HG03575 (cell line): Measurements from ENCODE around the gene RPL9.
"Not testable (repeated sequence)": the region's sequence is repeated elsewhere in the genome, so short reads cannot be mapped to it uniquely, and the experiment has no call there.

Experiments
- ATAC-seq: cut with Tn5 transposase; IDR thresholded peaks from one replicate; pipeline ENCODE4 v1.9.1; 2021; ENCODE audit not compliant: unreplicated experiment, insufficient number of reproducible peaks, low FRiP score; ENCODE audit errors: extremely low read depth

Gene RPL9

DNA sequence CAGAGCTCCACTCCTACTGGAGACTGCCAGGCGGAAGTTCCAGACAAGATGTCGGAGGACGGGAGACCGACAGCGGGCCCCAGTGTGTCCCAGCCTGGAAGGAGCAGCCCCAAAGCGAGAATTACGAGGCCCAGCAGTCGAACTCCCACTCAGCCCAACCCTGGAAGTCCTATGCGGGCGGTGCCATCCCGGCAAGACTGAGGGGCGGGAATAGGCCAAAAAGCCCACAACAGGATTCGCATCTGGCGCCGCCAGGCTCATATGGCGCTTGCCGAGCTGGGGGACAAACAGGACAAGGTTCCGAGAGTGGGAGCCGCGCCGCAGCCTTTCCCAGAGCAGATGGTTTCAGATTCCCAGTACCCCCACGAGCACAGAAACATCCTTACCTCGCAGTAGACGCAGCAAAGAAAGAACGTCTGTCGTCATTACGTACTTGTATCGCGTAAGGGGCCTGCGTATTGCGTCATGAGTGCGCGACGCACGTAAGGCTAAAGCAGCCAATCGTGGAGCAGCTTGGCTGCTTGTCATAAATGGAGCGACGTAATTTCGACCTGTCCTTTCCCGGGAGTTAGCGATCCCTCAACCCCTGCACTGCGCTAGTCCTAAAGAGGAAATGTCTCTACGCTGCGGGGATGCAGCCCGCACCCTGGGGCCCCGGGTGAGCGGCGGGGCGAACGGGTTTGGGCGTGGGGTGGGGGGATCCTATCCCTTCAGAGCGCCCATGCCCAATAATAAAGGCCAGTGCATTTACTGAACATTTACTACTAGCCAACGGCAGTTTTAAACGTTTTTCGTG lies at the start of gene RPL9, which contains the start of gene LIAS:
Gene RPL9, minus strand, starts transcription at position 418 of the 796 bp plus-strand sequence. CDS start 483 bp downstream, outside the sequence.
Gene LIAS, plus strand, starts transcription at position 552 of the 796 bp plus-strand sequence. Its CDS starts 62 bp downstream, at position 614.
- ATAC-seq = peak; percentile 58

DNA sequence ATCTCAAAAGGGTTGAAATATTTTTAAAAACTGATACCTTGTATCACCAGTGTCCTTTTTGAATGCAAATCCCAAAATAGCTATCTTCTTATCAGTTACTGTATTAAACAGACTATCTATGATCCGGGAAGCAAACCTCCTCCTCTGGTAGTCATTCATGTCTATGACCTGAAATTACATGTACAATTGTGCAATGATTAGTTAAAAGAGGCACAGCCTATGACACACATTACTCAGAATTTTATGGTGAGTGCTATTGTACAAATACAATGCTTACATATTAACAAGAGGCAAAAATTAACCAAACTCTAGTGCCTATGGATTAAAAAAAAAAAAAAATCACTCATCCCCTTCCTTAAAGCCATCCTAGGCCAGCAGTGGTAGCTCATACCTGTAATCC lies 46.9 kb upstream of the RPL9 start:
- no peak for ATAC-seq

DNA sequence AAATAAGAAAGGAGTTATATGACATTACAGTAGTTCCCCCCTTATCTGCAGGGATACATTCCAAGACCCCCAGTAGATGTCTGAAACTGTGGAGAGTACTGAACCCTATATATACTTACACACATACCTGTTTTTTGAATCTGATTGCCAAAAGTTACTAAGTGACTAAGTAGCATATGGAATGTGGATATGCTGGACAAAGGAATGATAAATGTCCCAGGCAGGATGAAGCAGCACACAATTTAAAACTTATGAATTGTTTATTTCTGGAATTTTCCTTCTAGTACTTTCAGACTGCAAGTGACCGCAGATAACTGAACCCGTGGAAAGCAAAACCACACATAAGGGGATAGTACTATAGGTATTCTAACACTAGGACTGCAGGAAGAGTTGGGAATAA lies 45.8 kb upstream of the RPL9 start:
- no peak for ATAC-seq

DNA sequence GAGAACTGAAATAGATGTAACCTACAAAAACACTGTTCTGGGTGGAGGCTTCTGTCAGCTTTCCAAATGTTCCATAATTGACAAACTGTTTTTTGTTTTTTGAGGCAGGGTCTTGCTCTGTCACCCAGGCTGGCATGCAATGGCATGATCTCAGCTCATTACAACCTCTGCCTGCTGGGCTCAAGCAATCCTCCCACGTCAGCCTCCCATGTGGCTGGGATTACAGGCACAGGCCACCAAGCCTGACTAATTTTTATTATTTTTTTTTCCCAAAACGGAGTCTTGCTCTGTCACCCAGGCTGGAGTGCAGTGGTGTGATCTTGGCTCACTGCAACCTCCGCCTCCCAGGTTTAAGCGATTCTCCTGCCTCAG lies 43.9 kb upstream of the RPL9 start:
- ATAC-seq = not testable (repeated sequence)

DNA sequence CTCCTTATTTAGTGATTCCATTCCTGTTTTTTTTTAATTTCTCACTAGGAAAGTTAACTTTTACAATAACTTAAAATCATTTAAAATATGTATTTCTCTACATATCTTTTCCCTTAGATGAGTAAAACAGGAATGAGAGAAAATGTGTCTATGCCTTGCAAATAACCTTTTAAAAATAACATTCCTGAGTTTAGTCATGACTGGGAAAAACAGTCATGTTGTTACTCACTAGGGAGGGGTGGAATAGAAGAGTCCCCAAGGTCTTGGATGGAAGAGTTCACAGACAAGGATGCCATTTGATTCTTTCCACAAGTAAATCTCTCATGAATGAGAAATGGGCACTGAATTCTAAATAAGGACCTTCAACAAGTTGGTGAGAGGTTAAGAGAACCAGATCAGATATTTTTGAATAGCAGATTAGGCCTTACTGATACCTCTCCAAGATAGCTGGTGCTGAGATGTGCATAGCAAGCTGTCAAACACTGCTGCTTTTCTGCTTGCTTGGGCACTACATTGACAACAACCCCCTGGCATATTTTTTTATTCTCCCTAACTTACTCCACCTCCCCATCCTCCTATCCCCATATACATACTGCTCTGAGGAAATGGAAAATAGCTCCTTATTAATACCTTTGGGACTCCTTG lies 43.4 kb upstream of the RPL9 start:
- no peak for ATAC-seq

DNA sequence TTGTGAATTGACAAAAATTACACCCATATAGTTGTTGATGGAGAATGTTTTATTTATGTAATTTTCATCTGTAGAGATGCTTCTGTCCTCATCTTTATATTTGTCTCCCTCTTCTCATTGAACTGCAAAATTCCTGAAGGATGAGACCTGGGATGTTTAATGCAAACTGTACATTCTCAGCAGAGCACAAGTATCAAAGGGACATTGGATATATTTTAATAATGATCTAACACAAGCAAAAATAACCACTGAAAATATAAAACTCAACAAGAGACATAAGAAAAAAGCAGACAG lies 40.0 kb upstream of the RPL9 start:
- ATAC-seq = no peak

DNA sequence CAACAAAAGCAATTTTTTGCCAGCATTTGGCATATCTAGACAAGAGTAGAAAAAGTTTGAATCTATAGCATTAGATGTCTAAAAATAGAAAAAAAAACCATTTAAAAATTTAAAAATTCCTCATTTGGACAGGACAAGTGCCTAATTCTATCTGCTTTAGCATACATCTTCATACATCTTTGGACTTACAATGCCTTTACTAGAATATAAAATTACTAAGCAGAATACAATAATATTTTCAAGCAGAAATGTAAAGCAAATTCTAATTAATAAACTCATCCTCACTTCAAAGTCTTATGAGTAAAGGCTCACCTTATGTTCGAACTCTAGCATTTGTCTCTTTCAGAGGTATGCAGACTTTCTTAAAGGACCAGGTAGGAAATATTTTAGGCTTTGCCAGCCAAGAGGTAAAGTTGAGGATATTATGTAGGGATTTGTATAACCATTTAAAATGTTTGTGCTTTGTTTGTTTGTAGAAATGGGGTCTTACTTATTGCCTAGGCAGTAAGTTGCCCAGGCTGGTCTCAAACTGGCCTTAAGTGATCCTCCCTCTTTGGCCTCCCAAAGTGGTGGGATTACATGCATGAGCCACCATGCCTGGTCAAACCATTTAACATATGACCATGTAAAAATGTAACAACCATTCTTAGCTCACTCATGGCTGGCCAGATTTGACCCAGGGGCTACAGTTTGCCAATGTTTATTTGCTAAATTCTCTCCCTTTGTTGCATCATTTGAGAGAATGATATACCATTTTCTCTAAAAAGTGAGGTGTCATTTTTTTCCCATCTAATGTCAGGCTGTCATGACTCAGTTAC lies 39.4 kb upstream of the RPL9 start:
- ATAC-seq = no peak

DNA sequence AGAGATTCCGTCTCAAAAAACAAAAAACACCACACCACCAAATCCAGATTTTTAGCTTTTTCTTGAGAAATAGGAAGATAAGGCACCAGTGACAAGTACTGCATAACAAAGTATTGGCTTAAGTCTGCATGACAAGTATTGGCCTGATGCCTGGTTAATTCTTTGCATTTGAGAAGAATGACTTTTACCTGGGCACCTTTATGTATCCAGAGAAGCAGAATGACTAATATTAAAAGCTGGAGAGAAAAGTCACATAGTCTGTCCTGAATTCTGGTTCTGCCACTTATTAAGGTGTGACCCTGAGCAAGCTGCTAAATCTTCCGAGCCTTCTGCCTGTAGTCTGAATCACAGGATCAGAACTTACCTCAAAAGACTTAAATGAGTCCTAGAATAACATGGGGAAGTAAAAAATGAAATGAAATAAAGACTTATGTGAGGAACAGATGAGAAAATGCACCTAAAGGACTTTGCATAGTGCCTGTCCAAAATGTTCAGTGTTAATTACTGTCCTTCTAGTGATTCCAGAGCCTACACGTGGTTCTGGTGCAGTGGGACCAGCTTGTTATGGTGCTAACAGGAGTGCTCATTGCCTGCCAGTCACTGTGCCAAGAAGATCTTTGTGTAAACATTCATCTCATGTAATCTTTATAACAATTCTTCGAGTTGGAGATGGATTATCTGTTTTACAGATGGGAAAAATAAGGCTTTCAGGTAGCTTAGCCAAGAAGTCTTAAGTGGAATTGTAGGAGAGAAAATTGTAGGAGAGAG lies 36.9 kb upstream of the RPL9 start:
- no peak for ATAC-seq

DNA sequence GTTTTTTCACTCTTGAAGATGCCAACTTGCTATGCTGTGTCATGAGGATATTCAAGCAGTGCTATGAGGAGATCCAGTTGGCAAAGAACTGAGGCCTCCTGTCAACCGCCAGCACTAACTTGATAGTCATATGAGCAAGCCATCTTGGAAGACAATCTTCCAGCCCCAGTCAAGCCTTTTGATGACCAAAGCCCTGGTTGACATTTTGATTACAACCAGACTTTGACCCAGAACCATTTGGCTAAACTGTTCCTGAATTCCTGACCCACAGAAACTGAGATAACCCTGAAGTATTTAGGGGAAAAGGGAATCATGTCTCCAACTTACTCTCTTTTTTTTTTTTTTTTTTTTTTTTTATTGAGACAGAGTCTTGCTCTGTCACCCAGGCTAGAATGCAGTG lies 35.6 kb upstream of the RPL9 start:
- ATAC-seq = no peak

DNA sequence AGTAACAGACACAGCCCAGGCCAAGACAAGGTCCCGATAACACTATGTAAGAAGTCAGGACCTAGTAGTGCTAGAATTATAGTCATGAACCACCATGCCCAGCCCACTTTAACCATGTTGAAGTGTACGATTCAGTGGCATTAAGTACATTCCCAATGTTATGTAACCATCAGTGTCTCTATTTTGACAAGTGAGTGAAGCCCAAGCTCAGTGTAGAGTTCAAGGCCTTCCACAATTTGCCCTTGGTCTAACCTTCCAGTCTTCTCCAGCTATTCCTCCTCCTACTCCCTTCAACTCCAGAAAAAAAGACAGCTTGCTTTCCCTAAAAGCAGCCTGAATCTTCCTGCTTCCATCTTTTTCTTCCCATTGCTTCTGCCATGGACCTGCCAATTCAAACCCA lies 31.6 kb upstream of the RPL9 start:
- no peak for ATAC-seq

DNA sequence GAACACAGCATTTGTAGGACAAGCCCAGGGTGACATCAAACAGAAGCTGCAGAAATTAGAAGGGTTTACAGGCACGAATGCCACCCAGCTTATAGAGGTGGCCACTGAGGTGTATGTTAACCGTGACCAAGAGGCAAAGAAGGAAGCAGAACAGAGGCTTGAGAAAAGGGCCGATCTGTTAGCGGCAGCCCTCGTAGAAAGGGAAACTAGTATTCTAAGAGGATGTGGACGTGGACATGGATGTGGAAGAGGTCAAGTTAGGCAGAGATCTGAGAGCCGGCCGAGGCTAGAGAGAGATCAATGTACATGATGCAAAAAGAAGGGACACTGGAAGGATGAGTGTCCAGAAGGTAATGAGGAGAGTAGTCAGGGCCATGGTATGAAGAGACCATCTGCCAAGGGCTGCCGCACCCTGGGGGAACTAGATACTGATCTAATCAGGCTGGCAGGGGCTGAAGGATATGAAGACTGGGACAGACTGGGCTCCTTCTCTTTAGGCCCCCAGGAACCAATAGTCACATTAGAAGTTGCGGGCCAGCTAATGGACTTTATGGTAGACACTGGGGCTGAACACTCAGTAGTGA lies 27.6 kb upstream of the RPL9 start:
- no peak for ATAC-seq

DNA sequence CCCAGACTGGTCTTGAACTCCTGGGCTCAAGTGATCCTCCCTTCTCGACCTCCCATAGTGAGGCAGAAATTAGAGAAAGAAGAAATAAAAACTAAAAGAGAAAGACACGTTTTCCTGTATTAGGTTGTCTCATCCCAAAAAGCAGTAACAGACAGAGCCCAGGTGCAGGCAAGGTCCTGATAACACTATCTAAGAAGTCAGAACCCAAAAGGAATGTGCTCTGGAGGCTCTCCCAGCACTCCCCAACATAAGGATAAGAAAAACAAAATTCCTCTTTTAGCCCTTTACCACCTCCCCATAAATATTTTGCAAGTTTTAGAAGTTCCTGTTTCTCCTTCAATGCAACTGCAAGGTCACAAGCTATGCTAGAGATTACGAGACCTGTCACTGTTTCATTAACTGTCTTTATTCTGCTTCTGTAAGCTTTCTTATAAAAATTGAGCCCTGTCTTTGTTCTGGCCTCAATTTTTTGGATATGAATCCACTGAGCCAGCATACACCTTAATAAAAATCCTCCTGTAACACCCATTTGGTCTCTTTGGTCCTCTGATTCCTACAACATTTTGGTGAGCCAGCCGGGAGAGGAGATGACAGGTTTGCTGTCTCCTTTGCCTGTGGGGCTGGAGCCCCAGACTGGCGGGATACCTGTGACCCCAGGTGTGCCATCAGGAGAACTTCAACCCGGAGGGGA lies 26.0 kb upstream of the RPL9 start:
- no peak for ATAC-seq

DNA sequence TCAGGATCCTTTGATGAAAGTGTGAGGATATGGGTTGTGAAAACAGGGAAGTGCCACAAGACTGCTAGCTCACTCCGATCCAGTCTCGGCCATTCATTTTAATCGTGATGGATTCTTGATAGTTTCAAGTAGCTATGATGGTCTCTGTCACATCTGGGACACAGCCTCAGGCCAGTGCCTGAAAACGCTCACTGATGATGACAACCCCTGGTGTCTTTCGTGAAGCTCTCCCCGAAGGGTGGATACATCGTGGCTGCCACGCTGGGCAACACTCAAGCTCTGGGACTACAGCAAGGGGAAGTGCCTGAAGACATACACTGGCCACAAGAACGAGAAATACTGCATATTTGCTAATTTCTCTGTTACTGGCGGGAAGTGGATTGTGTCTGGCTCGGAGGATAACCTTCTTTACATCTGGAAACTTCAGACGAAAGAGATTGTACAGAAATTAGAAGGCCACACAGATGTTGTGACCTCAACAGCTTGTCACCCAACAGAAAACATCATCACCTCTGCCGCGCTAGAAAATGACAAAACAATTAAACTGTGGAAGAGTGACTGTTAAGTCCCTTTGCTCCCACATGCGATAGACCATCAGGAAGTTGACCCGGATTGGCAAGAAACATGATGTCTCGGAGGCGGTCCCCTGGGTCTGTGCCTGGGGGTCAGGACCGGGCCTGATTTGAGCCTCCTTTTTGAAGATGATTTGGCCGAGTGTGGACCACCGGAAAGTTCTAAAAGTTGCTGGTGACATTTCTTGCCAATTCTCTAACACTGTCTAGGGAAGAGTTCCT lies 22.4 kb upstream of the RPL9 start:
- ATAC-seq = no peak

DNA sequence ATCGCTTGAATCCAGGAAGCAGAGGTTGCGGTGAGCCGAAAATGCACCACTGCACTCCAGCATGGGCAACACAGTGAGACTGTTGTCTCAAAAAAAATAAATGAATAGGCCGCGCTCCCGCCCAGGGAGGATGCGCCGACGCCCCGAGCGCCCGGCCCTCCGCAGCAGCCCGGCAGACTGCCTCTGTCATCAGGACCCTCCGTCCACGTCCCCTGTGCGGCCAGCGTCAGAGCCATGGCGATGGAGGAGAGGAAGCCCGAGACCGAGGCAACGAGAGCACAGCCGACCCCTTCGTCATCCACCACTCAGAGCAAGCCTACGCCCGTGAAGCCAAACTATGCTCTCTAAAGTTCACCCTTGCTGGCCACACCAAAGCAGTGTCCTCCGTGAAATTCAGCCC lies 21.5 kb upstream of the RPL9 start:
- ATAC-seq = no peak

DNA sequence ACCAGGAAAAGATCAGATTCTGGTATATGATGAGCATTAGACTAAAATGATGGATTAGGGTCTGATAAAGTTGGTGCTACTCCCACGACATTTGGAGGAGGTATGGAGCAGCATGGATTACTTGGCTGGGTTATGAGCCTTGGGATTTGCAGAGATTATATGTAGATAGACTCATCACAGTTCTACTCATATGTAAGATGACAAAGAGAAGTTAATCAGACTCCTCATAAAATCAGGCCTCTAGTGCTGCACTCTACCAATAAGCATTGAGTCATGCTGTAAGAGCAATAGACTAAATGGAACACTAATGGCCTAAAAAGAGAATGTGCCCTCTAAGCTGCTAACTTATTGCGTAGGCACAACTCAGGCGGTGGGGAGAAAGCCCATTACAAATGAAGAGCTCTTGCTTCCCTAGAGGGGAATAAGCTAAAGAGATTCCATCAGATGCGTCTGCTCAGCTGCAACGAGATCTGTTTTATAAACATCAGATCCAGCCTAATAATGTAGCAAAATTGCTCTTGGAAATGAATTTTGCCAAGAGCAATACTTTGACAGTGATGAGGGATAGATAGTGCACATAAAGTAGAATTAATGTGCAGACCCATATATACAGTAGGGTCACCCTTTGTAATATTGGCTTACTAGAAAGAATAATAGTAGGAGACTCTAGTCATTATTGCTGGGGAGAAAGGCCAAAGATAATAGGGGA lies 17.6 kb upstream of the RPL9 start:
- ATAC-seq = no peak

DNA sequence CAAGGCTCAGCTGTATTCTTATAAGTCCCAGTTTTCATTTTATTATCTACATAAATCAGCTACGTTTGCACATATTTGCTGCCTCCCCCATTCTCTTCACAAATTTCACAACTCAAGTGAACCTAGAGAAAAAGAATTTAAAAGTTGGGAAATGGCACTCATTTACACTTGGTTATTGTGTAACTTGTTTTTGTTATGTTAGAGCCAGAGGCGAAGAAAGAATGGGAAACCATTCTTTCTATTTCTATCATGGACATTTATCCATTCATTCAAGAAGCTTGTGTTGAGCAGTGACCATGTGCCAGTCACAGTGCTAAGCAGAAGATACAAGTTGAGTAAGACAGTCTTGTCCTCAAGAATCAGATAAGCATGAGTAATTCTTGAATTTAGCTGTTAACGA lies 13.7 kb upstream of the RPL9 start:
- ATAC-seq = no peak

DNA sequence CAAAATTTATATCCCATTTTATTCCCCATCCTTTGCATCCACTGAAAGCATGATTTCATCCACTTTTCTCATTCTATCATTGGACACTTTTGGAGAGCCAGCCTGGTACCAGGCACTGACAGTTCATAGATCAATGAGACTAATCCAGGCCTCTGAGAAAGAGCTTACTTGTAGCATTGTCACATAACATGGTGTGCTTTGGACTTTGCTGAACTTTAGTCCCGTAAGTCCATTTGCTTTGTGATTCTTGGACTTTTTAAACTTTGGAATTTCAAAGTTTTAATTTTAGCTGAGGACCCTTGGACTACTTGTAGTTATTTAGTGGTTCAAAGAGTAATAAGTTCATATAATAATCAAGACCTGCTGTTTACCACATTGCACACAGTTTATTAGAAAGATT lies 11.7 kb upstream of the RPL9 start:
- ATAC-seq = no peak
